Endothelial cell of umbilical vein (primary cell): ENCODE measurements around the gene ATP8B3. TPM values are rescaled to one million over a fixed set of nuclear protein-coding genes. Genes with fewer than 3 reads are reported as not detected.
A peak's percentile ranks its signal among the peaks of the same experiment; 100 is the strongest.

Source experiments
- BruUV-seq: library from RNA; stranded (reverse); fragments of 400-500 nt; replicated peaks from 2 replicates; lab custom pipeline; 2021; lab: Mats Ljungman, UMichigan
- CTCF ChIA-PET: fragments of 300-600, 350-600 bp; sonication (Branson Sonifier 250); formaldehyde crosslinking; loops from one replicate; lab custom pipeline; 2021; ENCODE audit warnings: antibody characterized with exemption, inconsistent platforms; lab: Charles Lee
- POLR2A ChIA-PET: fragments of 300-600, 350-600 bp; sonication (Branson Sonifier 250); formaldehyde crosslinking; loops from one replicate; lab custom pipeline; 2021; ENCODE audit warnings: antibody characterized with exemption, inconsistent platforms; lab: Charles Lee
- DNase-seq: peaks from one replicate; pipeline ENCODE4 v3.0.0-alpha.2; 2011; ENCODE audit warnings: low read depth, low spot score
- FAIRE-seq: peaks from 2 replicates; lab custom pipeline; 2011; peaks lifted over from hg19 to GRCh38; lab: Jason Lieb, UNC
- H2AFZ ChIP-seq: 2 replicates; pipeline ENCODE4 v1.6.0; 2012; ENCODE audit warnings: low read depth, low read length, control low read depth, inconsistent platforms
- H3K27ac ChIP-seq: 2 replicates; pipeline ENCODE4 v1.5.1; 2011; ENCODE audit warnings: low read depth, mild to moderate bottlenecking, control low read depth, low read length, moderate library complexity; ENCODE audit not compliant: insufficient read depth
- H3K27me3 ChIP-seq, 2 experiments: 2 replicates each; pipeline versions ENCODE4 v1.6.0 to v1.6.1; 2011; ENCODE audit warnings: low read length in 2 of 2, mixed read lengths in 1 of 2; ENCODE audit not compliant: control insufficient read depth in 2 of 2, insufficient read depth in 2 of 2
- H3K36me3 ChIP-seq, 2 experiments: 2 replicates in 1 of 2; 3 replicates in 1 of 2; pipeline ENCODE4 v1.5.1; 2011; ENCODE audit warnings: low read length in 2 of 2, mild to moderate bottlenecking in 1 of 2, moderate library complexity in 1 of 2; ENCODE audit not compliant: control insufficient read depth in 2 of 2, insufficient read depth in 2 of 2; ENCODE audit errors: extremely low read depth in 1 of 2
- H3K4me1 ChIP-seq: 3 replicates; pipeline ENCODE4 v1.5.1; 2011; ENCODE audit warnings: mild to moderate bottlenecking, low read length; ENCODE audit not compliant: control insufficient read depth, insufficient read depth; ENCODE audit errors: extremely low read depth
- H3K4me2 ChIP-seq: 2 replicates; pipeline ENCODE4 v1.6.1; 2011; ENCODE audit warnings: low read length, control low read depth, mixed read lengths; ENCODE audit not compliant: insufficient read depth
- H3K4me3 ChIP-seq, 3 experiments: fragments of 200-600 bp in 1 of 3; sonication (generic), shearing (Covaris generic) in 1 of 3; replicated peaks in 1 of 3; 2 replicates each; pipeline ENCODE4 v1.5.1; 2011 to 2016; ENCODE audit warnings: control low read depth in 3 of 3, low read length in 3 of 3, mild to moderate bottlenecking in 2 of 3, inconsistent platforms in 1 of 3, low read depth in 1 of 3, moderate library complexity in 1 of 3; ENCODE audit not compliant: insufficient read depth in 1 of 3
- H3K79me2 ChIP-seq: 2 replicates; pipeline ENCODE4 v1.6.0; 2012; ENCODE audit warnings: low read length, inconsistent platforms; ENCODE audit not compliant: control insufficient read depth, insufficient read depth
- H3K9ac ChIP-seq: replicated peaks from 2 replicates; pipeline ENCODE3; 2011; ENCODE audit warnings: low read length, control low read depth; ENCODE audit not compliant: insufficient read depth; ENCODE audit errors: extremely low read depth
- H3K9me1 ChIP-seq: replicated peaks from 3 replicates; pipeline ENCODE4 v1.6.0; 2011; ENCODE audit warnings: mild to moderate bottlenecking, low read length; ENCODE audit not compliant: control insufficient read depth, insufficient read depth; ENCODE audit errors: extremely low read depth
- H3K9me3 ChIP-seq: replicated peaks from 2 replicates; pipeline ENCODE4 v1.5.1; 2012; ENCODE audit warnings: low read length, inconsistent platforms; ENCODE audit not compliant: control insufficient read depth, insufficient read depth
- H4K20me1 ChIP-seq: replicated peaks from 2 replicates; pipeline ENCODE3; 2011; ENCODE audit warnings: mild to moderate bottlenecking, low read length; ENCODE audit not compliant: control insufficient read depth, insufficient read depth; ENCODE audit errors: extremely low read depth
- CTCF ChIP-seq, 2 donors: IDR thresholded peaks; 1 replicate in 1 of 2; 2 replicates in 1 of 2; pipeline ENCODE4 v1.5.1; 2011; ENCODE audit warnings: low read length in 2 of 2, mild to moderate bottlenecking in 2 of 2, moderate library complexity in 2 of 2, control low read depth in 1 of 2, inconsistent platforms in 1 of 2, low read depth in 1 of 2; ENCODE audit not compliant: insufficient read depth in 1 of 2; ENCODE audit errors: extremely low read depth in 1 of 2
- EZH2 ChIP-seq: IDR thresholded peaks from 2 replicates; pipeline ENCODE4 v1.6.1; 2012; ENCODE audit warnings: borderline replicate concordance, low read depth, mild to moderate bottlenecking, moderate library complexity, low read length, inconsistent platforms; ENCODE audit not compliant: severe bottlenecking
- FOS ChIP-seq: IDR thresholded peaks from 2 replicates; pipeline ENCODE4 v1.6.1; 2011; ENCODE audit warnings: mild to moderate bottlenecking, low read length, moderate library complexity, borderline replicate concordance; ENCODE audit not compliant: insufficient read depth
- GATA2 ChIP-seq: IDR thresholded peaks from 2 replicates; pipeline ENCODE4 v1.7.0; 2011; ENCODE audit warnings: low read depth, mild to moderate bottlenecking, moderate library complexity, mixed read lengths, low read length; ENCODE audit not compliant: insufficient read length, insufficient read depth
- JUN ChIP-seq: IDR thresholded peaks from 2 replicates; pipeline ENCODE4 v1.6.1; 2011; ENCODE audit warnings: borderline replicate concordance, low read depth; ENCODE audit not compliant: insufficient read length, insufficient read depth
- MAX ChIP-seq: IDR thresholded peaks from 2 replicates; pipeline ENCODE4 v1.6.1; 2011; ENCODE audit not compliant: insufficient read depth, insufficient read length
- MYC ChIP-seq: IDR thresholded peaks from one replicate; pipeline ENCODE4 v1.6.1; 2011; ENCODE audit warnings: mild to moderate bottlenecking, low read depth, low read length
- POLR2A ChIP-seq: IDR thresholded peaks from 2 replicates; pipeline ENCODE4 v1.6.1; 2012; ENCODE audit warnings: low read depth, mild to moderate bottlenecking, control low read depth, low read length
- POLR2AphosphoS5 ChIP-seq: IDR thresholded peaks from 2 replicates; pipeline ENCODE4 v1.6.1; 2012; ENCODE audit warnings: low read depth, mild to moderate bottlenecking, control low read depth, low read length, moderate library complexity; ENCODE audit not compliant: insufficient read depth
- dilution Hi-C: fragments of 300-500 bp; cut with MboI; formaldehyde crosslinking; loops from one replicate; pipeline ENCODE4 v1.15.0; 2019; ENCODE audit warnings: low sequenced_read_pairs; ENCODE audit not compliant: extremely low pct_ligation_motif_present
- intact Hi-C: fragments of 100-400 bp; cut with micrococcal nuclease; formaldehyde crosslinking; loops from one replicate; pipeline ENCODE4 v1.10.0; 2022
- polyA plus RNA-seq, 4 experiments: library from polyadenylated mRNA; depleted of rRNA in 3 of 4; stranded (reverse) in 3 of 4; unstranded in 1 of 4; fragments of >200 nt; gene quantifications; 2 replicates each; pipeline versions ENCODE4 v1.2.1 to v1.2.3, GENCODE V29; 2011 to 2012; ENCODE audit warnings: missing spikeins in 1 of 4
- total RNA-seq: library from RNA; stranded (reverse); gene quantifications from 2 replicates; pipeline ENCODE4 v1.2.3, GENCODE V29; 2021

ATP8B3 gene
- total and polyA plus RNA-seq, 2 donors (not counting 3 experiments of a cell fraction or from before 2014, with no cell fraction given): 1.1 to 7.3 TPM

GRCh38 chr19:1779574-1779973 is 32.5 kb downstream of the ATP8B3 start:
- no TSS peak for BruUV-seq
- dilution Hi-C loops (no loop called here), intact Hi-C loops (loop anchor here (5.0 kb wide), 1 partner anchor 33 kb away; the partner anchor contains the start of gene ATP8B3)
- POLR2A ChIA-PET: no interaction called here
- TF ChIP-seq FOS (no peak), POLR2AphosphoS5 (no peak), EZH2 (peak; percentile 20), GATA2 (no peak), JUN (no peak), MAX (no peak), MYC (no peak)
- CTCF ChIA-PET: interaction anchor here (0.6 to 2.4 kb wide), 4 partner anchors 10 to 234 kb away, joined by 3 to 14 read pairs (median 4); no protein-coding TSS in a partner anchor
- no peak overlapping the region for H3K4me2 ChIP-seq
- no peaks in the 10 kb centered on the region for H3K4me1 ChIP-seq
- no peaks in the 10 kb centered on the region for H3K79me2 ChIP-seq
- FAIRE-seq (no peak), DNase-seq (no peak)
- no peak overlapping the region for H3K9ac ChIP-seq
- no peak overlapping the region for H3K4me3 ChIP-seq
- H2AFZ ChIP-seq: no peak overlapping the region
- H3K27ac ChIP-seq: no peak overlapping the region
- no peaks in the 10 kb centered on the region for H3K9me1 ChIP-seq
- H3K9me3 ChIP-seq: no peaks in the 10 kb centered on the region
- peaks cover 20 to 34% of the 10 kb centered on the region in 2 experiments for H3K27me3 ChIP-seq
- no peaks in the 10 kb centered on the region for H3K36me3 ChIP-seq
- no peaks in the 10 kb centered on the region for H4K20me1 ChIP-seq

GRCh38 chr19:1777149-1777548 is 34.9 kb downstream of the ATP8B3 start:
- ChIA-PET CTCF (interaction anchor here (0.6 to 1.8 kb wide), 6 partner anchors 9 to 285 kb away, joined by 3 to 9 read pairs (median 4); no protein-coding TSS in a partner anchor), POLR2A (no interaction called here)
- no peak overlapping the region for H3K27ac ChIP-seq
- DNase-seq (no peak), FAIRE-seq (no peak)
- no peak overlapping the region for H2AFZ ChIP-seq
- H3K36me3 ChIP-seq: no peaks in the 10 kb centered on the region
- no peaks in the 10 kb centered on the region for H3K4me1 ChIP-seq
- H3K9me1 ChIP-seq: no peaks in the 10 kb centered on the region
- H3K9me3 ChIP-seq: no peaks in the 10 kb centered on the region
- H3K9ac ChIP-seq: no peak overlapping the region
- no TSS peak for BruUV-seq
- H3K79me2 ChIP-seq: no peaks in the 10 kb centered on the region
- H3K27me3 ChIP-seq: peaks cover 28 to 34% of the 10 kb centered on the region in 2 experiments
- intact Hi-C loops (loop anchor here (5.0 kb wide), 1 partner anchor 35 kb away; the partner anchor contains the start of gene ATP8B3), dilution Hi-C loops (no loop called here)
- TF ChIP-seq JUN: no peak
- TF ChIP-seq MAX: no peak
- no peak for TF ChIP-seq FOS
- TF ChIP-seq POLR2A: no peak
- TF ChIP-seq GATA2: no peak
- TF ChIP-seq POLR2AphosphoS5: no peak
- no peak for TF ChIP-seq CTCF (IDR thresholded peaks at IDR 0.05; ENCODE audit: extremely low read depth in 1 of 2, insufficient read depth in 1 of 2, low read depth in 1 of 2, low read length in 2 of 2)
- TF ChIP-seq EZH2: no peak
- no peak for TF ChIP-seq MYC
- H3K4me2 ChIP-seq: no peak overlapping the region
- H3K4me3 ChIP-seq: no peak overlapping the region
- no peaks in the 10 kb centered on the region for H4K20me1 ChIP-seq
